Tibial nerve (tissue), 4 donors: ENCODE results near the gene TENM4. TPM values are rescaled to one million over a fixed set of nuclear protein-coding genes. Genes with fewer than 3 reads are reported as not detected.

ENCODE experiments used
- DNase-seq, 2 donors: peaks; one replicate each; pipeline ENCODE4 v3.0.0-alpha.2; 2019; ENCODE audit warnings: low spot score in 2 of 2
- H3K27ac ChIP-seq, 4 donors: fragments of 200-600 bp; sonication (generic) in 3 of 4; one replicate each; pipeline ENCODE4 v1.5.1; 2017 to 2019; ENCODE audit warnings: mild to moderate bottlenecking in 1 of 4
- H3K27me3 ChIP-seq, 2 donors: fragments of 200-600 bp; sonication (generic) in 1 of 2; one replicate each; pipeline versions ENCODE4 v1.5.1 to v1.6.0; 2017 to 2019
- H3K36me3 ChIP-seq, 3 donors: fragments of 200-600 bp; sonication (generic); one replicate each; pipeline ENCODE4 v1.5.1; 2018 to 2019
- H3K4me1 ChIP-seq, 4 donors: fragments of 200-600 bp; sonication (generic) in 3 of 4; one replicate each; pipeline ENCODE4 v1.5.1; 2017 to 2019
- H3K4me3 ChIP-seq, 4 donors: fragments of 200-600 bp; sonication (generic) in 3 of 4; one replicate each; pipeline ENCODE4 v1.5.1; 2017 to 2019; ENCODE audit warnings: mild to moderate bottlenecking in 1 of 4, moderate library complexity in 1 of 4
- H3K9me3 ChIP-seq, 4 donors: fragments of 200-600 bp; sonication (generic) in 3 of 4; one replicate each; pipeline ENCODE4 v1.5.1; 2017 to 2019
- CTCF ChIP-seq, 5 experiments: fragments of 200-600 bp in 3 of 5; fragments of 450-650 bp in 2 of 5; sonication (generic) in 3 of 5; IDR thresholded peaks; one replicate each; pipeline ENCODE4 v1.5.1; 2016 to 2019; ENCODE audit warnings: antibody characterized with exemption in 5 of 5, mild to moderate bottlenecking in 3 of 5, moderate library complexity in 2 of 5
- EP300 ChIP-seq, 2 donors: sonication (generic); formaldehyde crosslinking; IDR thresholded peaks; one replicate each; pipeline ENCODE4 v1.6.1; 2017; ENCODE audit warnings: antibody characterized with exemption in 2 of 2, mild to moderate bottlenecking in 1 of 2
- POLR2A ChIP-seq, 2 donors: fragments of 450-650 bp; IDR thresholded peaks; one replicate each; pipeline ENCODE4 v1.6.1; 2017; ENCODE audit warnings: antibody characterized with exemption in 2 of 2, mild to moderate bottlenecking in 2 of 2, moderate library complexity in 2 of 2
- WGBS, 2 donors: methylation state at CpG; one replicate each; pipeline ENCODE4 v1.1.5; 2018; 5-methylcytosine and 5-hydroxymethylcytosine counted together
- total RNA-seq, 4 donors: library from RNA; depleted of rRNA; stranded (reverse); fragments of >200 nt; gene quantifications; one replicate each; pipeline ENCODE4 v1.1.0, GENCODE V29; 2016

TENM4 gene
- total RNA-seq, 4 donors from 2014 or later: 15.3 to 36.3 (median 19.6) TPM

GRCh38 chr11:78958444-78958843 lies 482.4 kb downstream of the TENM4 start:
- 68 to 70% methylated on average over 3 of the region's 3 CpGs for whole genome bisulfite sequencing, 2 donors
- DNase-seq: no peak
- H3K36me3 ChIP-seq: no peaks in the 10 kb centered on the region
- TF ChIP-seq EP300 (IDR thresholded peaks at IDR 0.05) (no peak), POLR2A (IDR thresholded peaks at IDR 0.05) (no peak), CTCF (IDR thresholded peaks at IDR 0.05) (no peak)
- H3K27me3 ChIP-seq: peaks cover 0 to 15% of the 10 kb centered on the region in 2 donors
- no peak overlapping the region for H3K4me3 ChIP-seq
- no peaks in the 10 kb centered on the region for H3K9me3 ChIP-seq
- H3K4me1 ChIP-seq: peaks cover 0 to 9% (median 0%) of the 10 kb centered on the region in 4 donors
- H3K27ac ChIP-seq: no peak overlapping the region

- 68 to 81% methylated on average over 5 of the region's 5 CpGs for WGBS, 2 donors
- Histone ChIP-seq H3K4me1 (peaks cover 0 to 9% (median 0%) of the 10 kb centered on the region in 4 donors), H3K4me3 (no peak overlapping the region), H3K27ac (no peak overlapping the region), H3K36me3 (no peaks in the 10 kb centered on the region), H3K27me3 (peaks cover 0 to 13% of the 10 kb centered on the region in 2 donors), H3K9me3 (no peaks in the 10 kb centered on the region)
- TF ChIP-seq POLR2A (IDR thresholded peaks at IDR 0.05): no peak
- no peak for TF ChIP-seq CTCF (IDR thresholded peaks at IDR 0.05)
- no peak for TF ChIP-seq EP300 (IDR thresholded peaks at IDR 0.05)
- no peak for DNase-seq
Measured at GRCh38 chr11:78957476-78958245, 483.2 kb downstream of the TENM4 start.

- H3K9me3 ChIP-seq: no peaks in the 10 kb centered on the region
- no peak overlapping the region for H3K27ac ChIP-seq
- H3K27me3 ChIP-seq: no peaks in the 10 kb centered on the region
- TF ChIP-seq CTCF (IDR thresholded peaks at IDR 0.05) (no peak), POLR2A (IDR thresholded peaks at IDR 0.05) (no peak)
- no peaks in the 10 kb centered on the region for H3K36me3 ChIP-seq
- DNase-seq: no peak
- 93 to 99% methylated on average over 3 of the region's 3 CpGs for WGBS, 2 donors
- no peak overlapping the region for H3K4me3 ChIP-seq
- H3K4me1 ChIP-seq: no peaks in the 10 kb centered on the region
Measured at GRCh38 chr11:78954696-78955095, 486.1 kb downstream of the TENM4 start.

- H3K27me3 ChIP-seq: no peaks in the 10 kb centered on the region
- H3K4me3 ChIP-seq: no peak overlapping the region
- H3K9me3 ChIP-seq: no peaks in the 10 kb centered on the region
- no peaks in the 10 kb centered on the region for H3K4me1 ChIP-seq
- DNase-seq: no peak
- 62 to 66% methylated on average over 2 of the region's 2 CpGs for WGBS, 2 donors
- no peak overlapping the region for H3K27ac ChIP-seq
- TF ChIP-seq POLR2A (IDR thresholded peaks at IDR 0.05) (no peak), CTCF (IDR thresholded peaks at IDR 0.05) (no peak), EP300 (IDR thresholded peaks at IDR 0.05) (no peak)
- no peaks in the 10 kb centered on the region for H3K36me3 ChIP-seq
Measured at GRCh38 chr11:78954261-78954660, 486.6 kb downstream of the TENM4 start.

GRCh38 chr11:78952890-78953289 lies 487.9 kb downstream of the TENM4 start:
- no peak for DNase-seq
- no peaks in the 10 kb centered on the region for H3K27me3 ChIP-seq
- no peak overlapping the region for H3K4me3 ChIP-seq
- H3K27ac ChIP-seq: no peak overlapping the region
- H3K36me3 ChIP-seq: no peaks in the 10 kb centered on the region
- no peak for TF ChIP-seq CTCF (IDR thresholded peaks at IDR 0.05)
- no peak for TF ChIP-seq EP300 (IDR thresholded peaks at IDR 0.05)
- no peak for TF ChIP-seq POLR2A (IDR thresholded peaks at IDR 0.05)
- H3K4me1 ChIP-seq: no peaks in the 10 kb centered on the region
- 30 to 33% methylated on average over 4 of the region's 4 CpGs for WGBS, 2 donors
- H3K9me3 ChIP-seq: no peaks in the 10 kb centered on the region
